Gastrocnemius medialis (tissue), 4 donors: ENCODE measurements around the gene HLA-E. TPM values are rescaled to one million over a fixed set of nuclear protein-coding genes. Genes with fewer than 3 reads are reported as not detected.

Source experiments
- ATAC-seq, 2 donors: fragments of 150-250 bp; one replicate each; pipeline ENCODE4 v1.9.1; 2016
- DNase-seq, 2 donors: peaks; one replicate each; pipeline ENCODE4 v3.0.0-alpha.2; 2019
- H3K27ac ChIP-seq, 4 donors: fragments of 200-600 bp; sonication (generic); 1 replicate in 1 of 4; 2 replicates in 3 of 4; pipeline ENCODE4 v1.5.1; 2016 to 2018; ENCODE audit warnings: mild to moderate bottlenecking in 2 of 4, moderate library complexity in 1 of 4
- H3K27me3 ChIP-seq, 3 donors: fragments of 200-600 bp; sonication (generic) in 2 of 3; 1 replicate in 1 of 3; 2 replicates in 2 of 3; pipeline versions ENCODE4 v1.5.1 to v1.6.0; 2016 to 2019; ENCODE audit warnings: mild to moderate bottlenecking in 1 of 3, moderate library complexity in 1 of 3
- H3K36me3 ChIP-seq, 2 donors: fragments of 200-600 bp; sonication (generic) in 1 of 2; one replicate each; pipeline ENCODE4 v1.5.1; 2017 to 2018
- H3K4me1 ChIP-seq, 2 donors: fragments of 200-600 bp; sonication (generic) in 1 of 2; one replicate each; pipeline ENCODE4 v1.5.1; 2016 to 2017; ENCODE audit warnings: mild to moderate bottlenecking in 2 of 2
- H3K4me3 ChIP-seq, 4 donors: fragments of 200-600 bp; sonication (generic) in 3 of 4; 1 replicate in 1 of 4; 2 replicates in 3 of 4; pipeline ENCODE4 v1.5.1; 2016 to 2019; ENCODE audit warnings: mild to moderate bottlenecking in 2 of 4
- H3K9me3 ChIP-seq, 3 donors: fragments of 200-600 bp; sonication (generic) in 2 of 3; 1 replicate in 1 of 3; 2 replicates in 2 of 3; pipeline ENCODE4 v1.5.1; 2016 to 2019
- CTCF ChIP-seq, 5 experiments: fragments of 450-650 bp in 3 of 5; fragments of 200-600 bp in 2 of 5; sonication (generic) in 2 of 5; IDR thresholded peaks in 4 of 5; conservative IDR thresholded peaks in 1 of 5; 1 replicate in 4 of 5; 2 replicates in 1 of 5; pipeline ENCODE4 v1.5.1; 2016 to 2019; ENCODE audit warnings: antibody characterized with exemption in 5 of 5, mild to moderate bottlenecking in 3 of 5, moderate library complexity in 3 of 5
- POLR2A ChIP-seq, 2 donors: fragments of 450-650 bp; IDR thresholded peaks; one replicate each; pipeline ENCODE4 v1.6.1; 2017; ENCODE audit warnings: antibody characterized with exemption in 2 of 2, mild to moderate bottlenecking in 2 of 2, moderate library complexity in 2 of 2
- in situ Hi-C, 4 donors: fragments of 200-750 bp; cut with MboI; loops; one replicate each; pipeline versions ENCODE4 v1.15.0 to v1.8.0; 2017; ENCODE audit warnings: low sequenced_read_pairs in 4 of 4
- intact Hi-C: fragments of 100-400 bp; cut with DNase I; formaldehyde crosslinking; loops from one replicate; pipeline ENCODE4 v1.15.1; 2023; ENCODE audit warnings: low total_unique reads
- total RNA-seq, 4 donors: library from RNA; depleted of rRNA; stranded (reverse); fragments of >200 nt; gene quantifications; one replicate each; pipeline versions ENCODE4 v1.1.0 to v1.2.3, GENCODE V29; 2016

The HLA-E gene
- total RNA-seq: 100 to 1,000 TPM; 135 to 248 (median 157) TPM

DNA sequence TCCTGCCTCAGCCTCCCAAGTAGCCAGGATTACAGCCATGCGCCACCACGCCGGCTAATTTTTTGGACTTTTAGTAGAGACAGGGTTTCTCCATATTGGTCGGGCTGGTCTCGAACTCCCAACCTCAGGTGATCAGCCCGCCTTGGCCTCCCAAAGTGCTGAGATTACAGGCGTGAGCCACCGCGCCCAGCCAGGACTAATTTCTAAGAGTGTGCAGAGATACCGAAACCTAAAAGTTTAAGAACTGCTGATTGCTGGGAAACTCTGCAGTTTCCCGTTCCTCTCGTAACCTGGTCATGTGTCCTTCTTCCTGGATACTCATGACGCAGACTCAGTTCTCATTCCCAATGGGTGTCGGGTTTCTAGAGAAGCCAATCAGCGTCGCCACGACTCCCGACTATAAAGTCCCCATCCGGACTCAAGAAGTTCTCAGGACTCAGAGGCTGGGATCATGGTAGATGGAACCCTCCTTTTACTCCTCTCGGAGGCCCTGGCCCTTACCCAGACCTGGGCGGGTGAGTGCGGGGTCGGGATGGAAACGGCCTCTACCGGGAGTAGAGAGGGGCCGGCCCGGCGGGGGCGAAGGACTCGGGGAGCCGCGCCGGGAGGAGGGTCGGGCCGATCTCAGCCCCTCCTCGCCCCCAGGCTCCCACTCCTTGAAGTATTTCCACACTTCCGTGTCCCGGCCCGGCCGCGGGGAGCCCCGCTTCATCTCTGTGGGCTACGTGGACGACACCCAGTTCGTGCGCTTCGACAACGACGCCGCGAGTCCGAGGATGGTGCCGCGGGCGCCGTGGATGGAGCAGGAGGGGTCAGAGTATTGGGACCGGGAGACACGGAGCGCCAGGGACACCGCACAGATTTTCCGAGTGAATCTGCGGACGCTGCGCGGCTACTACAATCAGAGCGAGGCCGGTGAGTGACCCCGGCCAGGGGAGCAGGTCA lies at the start of gene HLA-E:
HLA-E (plus strand) TSS at position 429 of the 945 bp plus-strand sequence; CDS start at position 452, 23 bp downstream.
- TF ChIP-seq POLR2A (IDR thresholded peaks at IDR 0.05) (peak; percentile 83 to 92), CTCF (IDR thresholded peaks at IDR 0.05 in 4 of 5, conservative IDR thresholded peaks at IDR 0.05 in 1 of 5) (no peak)
- Histone ChIP-seq H3K4me3 (peak within 1 kb of the TSS; percentile 55 to 91 (median 76)), H3K36me3 (peaks cover 0 to 23% of the 10 kb centered on the region in 2 donors)

DNA sequence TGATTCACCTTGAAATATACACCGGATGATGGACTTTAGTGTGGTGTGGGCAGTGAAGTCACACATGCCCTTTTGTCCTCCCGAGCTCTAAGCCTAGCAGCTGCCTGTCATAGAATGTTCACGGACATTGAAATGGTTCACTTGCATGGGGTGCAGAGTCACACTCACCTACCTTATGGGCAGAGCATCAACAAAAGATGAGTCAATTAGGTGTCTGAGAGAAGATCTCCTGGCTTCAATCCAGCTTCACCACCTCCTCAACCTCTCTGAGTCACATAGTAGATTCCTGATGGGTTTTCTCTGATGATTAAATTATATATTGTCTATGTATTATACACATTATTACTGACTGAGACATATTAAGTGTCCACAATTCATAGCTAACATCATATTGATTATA lies 48.1 kb upstream of the HLA-E start:
- Histone ChIP-seq H3K36me3 (no peaks in the 10 kb centered on the region), H3K27ac (no peak overlapping the region), H3K9me3 (no peaks in the 10 kb centered on the region), H3K27me3 (peaks cover 18 to 60% (median 44%) of the 10 kb centered on the region in 3 donors), H3K4me1 (no peaks in the 10 kb centered on the region), H3K4me3 (no peak overlapping the region)
- TF ChIP-seq POLR2A (IDR thresholded peaks at IDR 0.05): no peak
- TF ChIP-seq CTCF (IDR thresholded peaks at IDR 0.05 in 4 of 5, conservative IDR thresholded peaks at IDR 0.05 in 1 of 5): no peak
- ATAC-seq (no peak), DNase-seq (no peak)
- intact Hi-C loops (no loop called here), in situ Hi-C loops (no loop called here)

More for the DNA sequence above, at the start of gene HLA-E:
- DNase-seq (peak; percentile 91), ATAC-seq (peak; percentile 100)
- H3K4me1 ChIP-seq: peaks cover 0 to 3% of the 10 kb centered on the region in 2 donors
- H3K27ac ChIP-seq: peak within 1 kb of the TSS; percentile 77 to 95 (median 86)
- H3K9me3 ChIP-seq: no peaks in the 10 kb centered on the region
- intact Hi-C loops: loop anchor here (2.0 to 5.0 kb wide), 4 partner anchors 41 to 183 kb away; partner anchors contain the start of gene DHX16
- H3K27me3 ChIP-seq: peaks cover 5 to 10% (median 9%) of the 10 kb centered on the region in 3 donors
- in situ Hi-C loops: loop anchor here in 1 of 4 donors (10.0 kb wide), 1 partner anchor 45 kb away; no protein-coding TSS in a partner anchor

DNA sequence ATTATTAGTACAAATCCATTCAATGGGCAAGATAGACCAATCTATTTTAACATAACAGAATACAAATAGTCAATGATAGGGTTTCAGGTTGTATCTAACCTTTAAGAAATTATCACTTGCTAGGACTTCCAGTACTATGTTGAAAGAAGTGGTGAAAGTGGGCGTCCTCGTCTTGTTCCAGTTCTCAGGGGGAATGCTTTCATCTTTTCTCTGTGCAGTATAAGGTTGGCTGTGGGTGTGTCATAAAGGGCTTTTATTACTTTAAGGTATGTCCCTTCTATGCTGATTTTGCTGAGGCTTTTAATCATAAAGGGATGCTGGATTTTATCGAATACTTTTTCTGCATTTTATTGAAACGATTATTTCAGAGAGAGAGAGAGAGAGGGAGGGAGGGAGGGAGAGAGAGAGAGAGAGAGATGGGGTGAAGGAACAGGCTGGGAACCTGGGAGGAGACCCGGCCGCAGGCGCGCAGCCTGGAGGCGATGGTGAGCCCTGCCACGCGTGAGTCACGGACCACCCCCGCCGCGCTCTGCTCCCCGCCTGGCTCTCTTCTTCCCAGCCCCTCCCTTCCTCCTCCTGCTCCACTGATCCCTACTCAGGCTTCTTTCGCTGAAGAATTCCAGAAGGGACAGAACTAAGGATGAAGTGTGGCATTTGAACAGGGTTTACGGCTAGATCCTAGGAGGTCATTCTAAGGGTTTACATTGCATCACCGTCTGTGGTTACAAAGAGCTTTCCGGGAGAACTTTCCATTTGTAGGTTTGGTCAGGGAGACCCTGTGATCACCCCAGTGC lies 45.5 kb upstream of the HLA-E start:
- peaks cover 18 to 72% (median 54%) of the 10 kb centered on the region in 3 donors for H3K27me3 ChIP-seq
- H3K9me3 ChIP-seq: no peaks in the 10 kb centered on the region
- TF ChIP-seq POLR2A (IDR thresholded peaks at IDR 0.05) (no peak), CTCF (IDR thresholded peaks at IDR 0.05 in 4 of 5, conservative IDR thresholded peaks at IDR 0.05 in 1 of 5) (no peak)
- intact Hi-C loops (no loop called here), in situ Hi-C loops (no loop called here)
- ATAC-seq (no peak), DNase-seq (no peak)
- H3K4me3 ChIP-seq: no peak overlapping the region
- no peaks in the 10 kb centered on the region for H3K36me3 ChIP-seq
- H3K4me1 ChIP-seq: no peaks in the 10 kb centered on the region
- no peak overlapping the region for H3K27ac ChIP-seq

DNA sequence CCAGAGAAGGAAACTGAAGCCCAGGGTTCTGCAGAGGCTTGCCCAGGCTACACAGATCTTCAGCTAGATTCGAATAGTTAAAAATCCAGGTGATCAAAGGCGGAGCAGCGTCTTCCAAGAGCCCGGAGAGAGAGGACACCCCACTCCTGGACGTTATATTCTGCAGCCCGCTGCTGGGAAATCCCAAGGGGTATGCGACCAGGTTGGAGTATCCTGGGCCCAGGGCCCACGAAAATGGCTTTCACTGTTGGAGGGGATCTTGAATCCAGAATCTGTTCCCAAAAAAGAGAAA lies 44.9 kb upstream of the HLA-E start:
- H3K4me3 ChIP-seq: no peak overlapping the region
- no peaks in the 10 kb centered on the region for H3K36me3 ChIP-seq
- DNase-seq (no peak), ATAC-seq (no peak)
- H3K9me3 ChIP-seq: no peaks in the 10 kb centered on the region
- no peaks in the 10 kb centered on the region for H3K4me1 ChIP-seq
- no peak overlapping the region for H3K27ac ChIP-seq
- in situ Hi-C loops (no loop called here), intact Hi-C loops (no loop called here)
- TF ChIP-seq POLR2A (IDR thresholded peaks at IDR 0.05) (no peak), CTCF (IDR thresholded peaks at IDR 0.05 in 4 of 5, conservative IDR thresholded peaks at IDR 0.05 in 1 of 5) (no peak)
- peaks cover 18 to 73% (median 59%) of the 10 kb centered on the region in 3 donors for H3K27me3 ChIP-seq
